Activated CD4-positive, CD25-positive, alpha-beta regulatory T cell treated with anti-CD3 and anti-CD28 coated beads, Interleukin-2, amount 50 U/mL, for 72 hours (primary cell): Measurements from ENCODE around the gene MANBA.

ENCODE experiments used
- DNase-seq: peaks from one replicate; pipeline ENCODE4 v3.0.0; 2021

MANBA gene

DNA sequence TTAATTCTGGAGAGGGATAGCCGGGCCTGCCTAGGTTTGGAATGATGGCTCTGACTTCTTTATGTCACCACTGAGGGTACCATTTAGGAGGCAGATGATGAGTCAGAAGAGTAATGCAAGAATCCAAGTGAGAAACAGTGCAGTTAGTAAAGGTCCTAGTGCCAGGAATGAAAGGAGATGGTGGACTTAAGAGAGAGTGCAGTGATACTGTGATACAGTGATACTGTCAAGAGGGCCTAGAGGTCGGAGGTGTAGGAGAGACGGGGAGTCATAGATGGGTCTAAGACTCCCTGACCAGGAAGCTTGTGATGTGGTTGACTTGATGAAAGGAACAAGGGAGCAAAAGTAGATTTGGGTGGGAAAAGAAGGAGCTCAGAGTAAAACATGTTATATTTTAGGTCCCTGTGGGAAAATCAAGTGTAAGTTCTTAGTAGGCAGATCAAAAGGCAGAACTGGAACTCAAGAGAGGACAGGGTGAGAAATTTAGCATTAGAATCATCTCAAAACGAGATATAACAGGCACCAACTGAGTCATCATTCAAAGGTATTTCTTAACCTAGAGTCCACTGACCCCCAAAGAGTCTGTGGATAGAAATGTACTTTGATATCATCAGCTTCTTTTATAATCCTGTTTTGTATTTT is 174.6 kb downstream of the MANBA start:
- no peak for DNase-seq

DNA sequence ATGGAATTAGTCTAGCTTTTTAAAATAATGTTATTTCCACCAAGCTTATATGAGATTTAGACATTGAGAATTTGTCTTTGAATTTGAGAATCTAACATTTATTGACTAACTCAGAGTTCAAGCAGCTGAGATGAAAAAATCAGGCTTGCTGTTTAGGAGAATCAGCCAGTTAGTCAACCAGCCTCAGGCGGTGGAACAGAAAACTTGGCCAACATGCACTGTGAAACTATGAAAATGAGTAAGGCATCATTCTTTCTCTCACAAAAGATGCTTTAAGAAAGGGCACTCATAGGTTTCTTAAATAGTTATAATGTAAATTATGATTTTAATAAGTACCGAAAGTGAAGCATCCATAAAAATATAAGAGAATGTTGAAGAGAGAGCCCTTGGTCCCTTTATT is 175.4 kb downstream of the MANBA start:
- no peak for DNase-seq

DNA sequence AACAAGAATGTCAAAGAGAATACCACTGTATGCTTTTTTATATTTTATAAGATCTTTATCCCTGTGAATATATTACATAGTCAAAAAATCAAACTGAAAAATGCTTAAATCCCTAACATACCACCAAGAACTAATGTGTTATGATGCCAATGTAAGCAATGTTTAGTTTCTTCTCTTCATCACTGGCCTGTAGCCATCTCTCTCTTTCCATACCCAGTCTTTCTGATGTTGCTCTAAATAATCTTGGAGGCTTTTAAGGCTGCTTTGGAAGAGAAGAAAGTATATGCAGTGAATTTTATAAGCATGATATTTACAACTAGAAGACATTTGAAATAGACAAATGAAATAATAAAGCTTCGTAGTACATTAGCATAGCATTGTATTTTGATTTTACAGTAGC is 176.7 kb downstream of the MANBA start:
- no peak for DNase-seq
